ENCODE measurements around the gene GSK3B. TPM values are rescaled to one million over a fixed set of nuclear protein-coding genes. Genes with fewer than 3 reads are reported as not detected.

The GSK3B gene
- 11.8 TPM for total RNA-seq

- Histone ChIP-seq H3K4me1 (peaks cover 0 to 15% of the 10 kb centered on the region in 2 donors), H3K9me3 (no peaks in the 10 kb centered on the region), H3K4me3 (peak within 1 kb of the TSS; percentile 70 to 90), H3K27me3 (no peaks in the 10 kb centered on the region), H3K27ac (peak within 1 kb of the TSS; percentile 97 to 100), H3K36me3 (no peaks in the 10 kb centered on the region)
- no peak for TF ChIP-seq CTCF (IDR thresholded peaks at IDR 0.05)
- intact Hi-C loops (cut with DNase I), result loop anchor here (1.0 to 10.0 kb wide), 11 partner anchors 66 to 1741 kb away; partner anchors contain the start of genes COX17, EAF2, GOLGB1 and GTF2E1
- no peak for DNase-seq (ENCODE audit: low spot score in 2 of 2)
These were observed at the start of gene GSK3B for GRCh38 chr3:120093911-120094775. GSK3B (minus strand) TSS chr3:120094447; CDS start chr3:120093434, 1,013 bp downstream.

DNA sequence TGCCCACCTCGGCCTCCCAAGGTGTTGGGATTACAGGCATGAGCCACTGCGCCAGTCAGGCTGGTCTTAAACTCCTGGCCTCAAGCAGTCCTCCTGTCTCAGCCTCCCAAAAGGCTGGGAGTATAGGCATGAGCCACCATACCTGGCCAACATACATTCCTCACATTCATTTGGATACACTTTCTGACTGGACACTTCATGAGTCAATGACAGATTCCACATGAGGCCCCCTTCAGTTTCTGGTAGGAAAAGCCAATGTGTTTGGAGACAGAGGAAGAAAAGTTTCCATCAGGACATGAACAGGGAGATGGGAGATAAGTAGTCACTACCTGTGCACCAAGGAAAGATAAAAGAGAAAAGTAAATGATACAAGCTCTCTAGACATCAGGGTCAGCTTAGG lies 49.4 kb upstream of the GSK3B start:
- Histone ChIP-seq H3K9me3 (no peaks in the 10 kb centered on the region), H3K27ac (no peak overlapping the region), H3K36me3 (no peaks in the 10 kb centered on the region), H3K4me3 (no peak overlapping the region), H3K4me1 (no peaks in the 10 kb centered on the region), H3K27me3 (no peaks in the 10 kb centered on the region)
- intact Hi-C loops (cut with DNase I), result no loop called here
- TF ChIP-seq CTCF (IDR thresholded peaks at IDR 0.05), result no peak
- no peak for DNase-seq (ENCODE audit: low spot score in 2 of 2)

- no peaks in the 10 kb centered on the region for H3K4me1 ChIP-seq
- H3K36me3 ChIP-seq, result no peaks in the 10 kb centered on the region
- no peak for TF ChIP-seq CTCF (IDR thresholded peaks at IDR 0.05)
- no peak for DNase-seq (ENCODE audit: low spot score in 2 of 2)
- H3K27me3 ChIP-seq, result no peaks in the 10 kb centered on the region
- no peak overlapping the region for H3K27ac ChIP-seq
- H3K4me3 ChIP-seq, result no peak overlapping the region
- intact Hi-C loops (cut with DNase I), result no loop called here
- H3K9me3 ChIP-seq, result no peaks in the 10 kb centered on the region
These were observed 48.0 kb upstream of the GSK3B start for GRCh38 chr3:120142236-120142635.

GRCh38 chr3:120140098-120140742 lies 46.0 kb upstream of the GSK3B start:
- no peak for TF ChIP-seq CTCF (IDR thresholded peaks at IDR 0.05)
- intact Hi-C loops (cut with DNase I), result no loop called here
- no peak overlapping the region for H3K4me3 ChIP-seq
- no peaks in the 10 kb centered on the region for H3K4me1 ChIP-seq
- no peaks in the 10 kb centered on the region for H3K36me3 ChIP-seq
- no peaks in the 10 kb centered on the region for H3K9me3 ChIP-seq
- DNase-seq (ENCODE audit: low spot score in 2 of 2), result no peak
- H3K27ac ChIP-seq, result no peak overlapping the region
- no peaks in the 10 kb centered on the region for H3K27me3 ChIP-seq

DNA sequence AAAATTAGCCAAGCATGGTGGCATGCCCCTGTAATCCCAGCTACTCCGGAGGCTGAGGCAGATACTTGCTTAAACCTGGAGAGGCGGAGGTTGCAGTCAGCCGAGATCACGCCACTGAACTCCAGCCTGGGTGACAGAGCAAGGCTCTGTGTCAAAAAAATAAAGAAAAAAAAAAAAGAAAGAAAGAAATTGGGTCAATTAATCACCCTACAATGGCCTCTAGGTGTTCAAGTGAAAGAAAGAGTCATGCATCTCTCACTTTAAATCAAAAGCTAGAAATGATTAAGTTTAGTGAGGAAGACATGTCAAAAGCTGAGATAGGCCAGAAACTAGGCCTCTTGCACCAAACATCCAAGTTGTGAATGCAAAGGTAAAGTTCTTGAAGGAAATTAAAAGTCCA lies 44.9 kb upstream of the GSK3B start:
- Histone ChIP-seq H3K27me3 (no peaks in the 10 kb centered on the region), H3K4me3 (no peak overlapping the region), H3K27ac (no peak overlapping the region), H3K4me1 (no peaks in the 10 kb centered on the region), H3K36me3 (no peaks in the 10 kb centered on the region), H3K9me3 (no peaks in the 10 kb centered on the region)
- no peak for DNase-seq (ENCODE audit: low spot score in 2 of 2)
- intact Hi-C loops (cut with DNase I), result no loop called here
- TF ChIP-seq CTCF (IDR thresholded peaks at IDR 0.05), result no peak

All from ascending aorta (tissue), 2 donors.